ENCODE measurements around the gene MYEOV. TPM values are rescaled to one million over a fixed set of nuclear protein-coding genes. Genes with fewer than 3 reads are reported as not detected.

Gene MYEOV
- total RNA-seq, 1 donor from 2014 or later: 1.2 TPM

DNA sequence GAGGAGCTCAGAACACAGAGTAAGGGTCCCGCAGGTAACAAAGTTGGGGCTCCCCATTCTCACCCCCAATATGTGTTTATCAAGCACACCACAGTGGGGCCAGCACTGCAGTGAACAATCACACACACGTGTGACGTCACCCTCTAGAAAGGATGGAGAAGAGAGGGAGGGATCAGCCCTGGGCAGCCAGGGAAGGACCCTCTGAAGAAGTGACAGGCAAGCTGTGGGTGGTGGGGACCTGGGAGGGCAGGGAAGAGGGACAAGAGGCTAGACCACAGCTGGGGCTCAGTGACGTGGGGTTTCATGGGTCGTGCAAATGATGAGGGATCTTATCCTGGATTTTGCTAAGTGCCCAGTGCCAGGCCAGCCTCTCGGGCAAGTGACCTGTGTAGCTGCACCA is 28.7 kb upstream of the MYEOV start:
- DNase-seq (ENCODE audit: extremely low read depth, low read depth, low spot score): no peak

DNA sequence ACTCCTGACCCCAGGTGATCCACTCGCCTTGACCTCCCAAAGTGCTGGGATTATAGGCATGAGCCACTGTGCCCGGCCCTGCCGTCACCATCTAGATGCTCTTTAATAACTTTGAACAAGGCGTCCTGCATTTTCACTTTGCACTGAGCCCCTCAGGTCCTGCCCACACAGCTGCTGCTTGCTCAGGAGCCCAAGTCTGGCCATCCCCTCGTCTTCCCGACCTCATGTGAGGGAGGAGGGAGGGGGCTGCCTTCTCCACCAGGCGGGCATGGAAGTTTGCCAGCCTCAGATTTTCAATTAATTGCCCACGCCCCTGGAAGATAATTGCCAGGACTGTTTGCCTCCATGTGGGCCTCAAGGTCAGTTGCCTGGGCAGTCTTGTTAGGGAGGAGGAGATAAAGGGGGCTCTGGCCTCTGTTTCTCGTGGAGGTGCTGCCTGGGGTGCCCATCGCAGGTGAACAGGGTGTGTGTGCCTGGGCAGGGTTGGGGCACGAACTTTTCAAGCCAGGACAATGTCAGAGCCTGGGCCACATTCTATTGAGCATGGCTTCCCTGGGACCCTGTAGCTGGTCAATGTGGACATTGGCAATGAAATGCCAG is 27.9 kb upstream of the MYEOV start:
- DNase-seq (ENCODE audit: extremely low read depth, low read depth, low spot score): no peak

DNA sequence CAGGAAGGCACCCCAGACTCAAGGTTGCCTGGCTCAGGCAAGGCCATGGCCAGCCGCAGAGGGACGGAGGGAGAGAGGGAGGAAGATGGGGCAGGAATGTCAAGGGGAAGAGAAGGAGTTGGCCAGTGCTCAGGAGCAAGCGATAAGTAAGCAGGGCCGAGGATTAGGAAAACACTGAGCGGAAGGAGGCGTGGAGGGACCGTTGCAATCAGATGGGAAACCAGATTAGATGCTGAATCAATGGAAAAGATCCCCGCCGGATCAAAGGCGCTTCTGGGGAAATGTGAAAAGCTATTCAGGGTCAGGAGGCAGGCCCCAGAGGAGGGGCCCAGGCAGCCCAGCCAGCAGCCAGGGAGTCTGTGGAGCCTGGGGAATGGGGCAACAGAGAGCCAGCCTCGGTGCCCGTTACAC is 26.6 kb upstream of the MYEOV start:
- DNase-seq (ENCODE audit: extremely low read depth, low read depth, low spot score): no peak

DNA sequence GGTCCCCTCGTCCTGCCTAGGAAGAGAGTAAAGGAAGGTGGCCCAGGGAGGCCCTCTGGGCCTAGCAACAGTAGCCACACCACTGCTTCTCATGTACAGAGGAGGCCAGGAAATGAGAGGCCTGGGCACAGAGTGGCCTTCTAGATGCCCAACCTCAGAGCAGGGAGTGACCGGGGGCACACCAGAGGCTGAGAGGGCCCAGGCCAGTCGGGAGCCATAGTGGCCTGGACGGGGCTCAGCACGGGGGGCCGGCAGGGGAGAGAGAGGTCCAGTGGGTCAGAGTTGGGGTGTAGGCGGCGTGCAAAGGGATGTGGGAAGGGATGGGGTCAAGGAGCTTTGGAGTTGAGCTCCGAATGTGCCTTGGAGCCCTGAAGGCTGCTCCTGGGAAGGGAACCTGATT is 25.0 kb upstream of the MYEOV start:
- no peak for DNase-seq (ENCODE audit: extremely low read depth, low read depth, low spot score)

DNA sequence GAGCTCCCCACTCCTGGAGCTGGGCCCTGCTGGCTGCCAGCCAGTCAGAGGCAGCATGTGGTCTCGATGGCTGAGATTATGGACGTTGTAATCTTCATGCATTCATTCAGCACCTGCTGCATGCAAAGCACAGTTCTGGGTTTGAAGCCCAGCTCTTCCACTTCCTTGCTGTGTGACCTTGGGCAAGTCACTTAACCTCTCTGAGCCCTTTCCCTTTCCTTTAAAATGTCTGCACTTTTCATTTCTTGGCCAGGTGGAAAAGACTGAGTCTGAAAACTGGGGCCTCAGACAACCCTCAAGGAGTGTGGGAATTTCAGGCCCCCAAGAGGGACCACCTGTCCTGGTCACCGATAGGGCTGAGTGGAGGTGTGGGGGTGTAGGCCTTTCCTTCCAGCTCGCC is 24.6 kb upstream of the MYEOV start:
- no peak for DNase-seq (ENCODE audit: extremely low read depth, low read depth, low spot score)

DNA sequence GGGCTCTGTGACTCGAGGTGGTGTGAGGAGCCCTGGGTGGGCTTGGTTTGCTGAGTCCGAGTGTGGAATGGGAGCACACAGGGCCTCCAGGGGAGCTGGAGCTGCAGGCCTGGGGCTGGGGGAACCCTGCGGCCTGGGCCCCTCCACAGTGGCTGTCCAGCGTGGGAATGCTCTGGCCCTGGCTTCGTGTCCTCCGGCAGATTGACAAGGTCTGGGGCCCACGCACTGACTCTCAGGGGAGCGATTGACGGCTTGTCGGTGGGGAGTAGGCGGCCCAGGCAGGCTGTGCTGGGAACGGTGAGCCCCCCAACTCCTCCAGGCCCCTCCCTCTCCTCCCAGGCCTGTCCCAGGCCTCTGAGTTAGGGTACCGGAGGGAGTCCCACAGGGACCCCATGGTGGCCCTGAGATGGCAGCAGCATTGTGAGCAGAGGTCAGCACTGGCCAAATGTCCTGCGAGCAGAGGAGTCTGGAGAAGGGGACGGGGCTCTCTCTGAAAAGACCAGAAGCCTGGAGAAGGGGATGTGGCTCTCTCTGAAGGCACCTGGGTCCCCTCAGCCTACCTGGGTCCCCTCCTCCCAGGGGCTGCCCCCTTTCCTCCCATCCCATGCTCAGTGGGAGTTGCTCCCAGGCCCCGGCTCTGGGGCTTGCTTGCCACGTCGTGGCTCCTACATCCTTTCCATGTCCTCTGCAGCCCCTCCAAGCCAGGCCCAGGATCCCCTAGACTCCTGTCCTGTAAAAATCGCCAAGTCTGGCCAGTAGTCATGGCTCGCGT is 23.8 kb upstream of the MYEOV start:
- DNase-seq (ENCODE audit: extremely low read depth, low read depth, low spot score): no peak

DNA sequence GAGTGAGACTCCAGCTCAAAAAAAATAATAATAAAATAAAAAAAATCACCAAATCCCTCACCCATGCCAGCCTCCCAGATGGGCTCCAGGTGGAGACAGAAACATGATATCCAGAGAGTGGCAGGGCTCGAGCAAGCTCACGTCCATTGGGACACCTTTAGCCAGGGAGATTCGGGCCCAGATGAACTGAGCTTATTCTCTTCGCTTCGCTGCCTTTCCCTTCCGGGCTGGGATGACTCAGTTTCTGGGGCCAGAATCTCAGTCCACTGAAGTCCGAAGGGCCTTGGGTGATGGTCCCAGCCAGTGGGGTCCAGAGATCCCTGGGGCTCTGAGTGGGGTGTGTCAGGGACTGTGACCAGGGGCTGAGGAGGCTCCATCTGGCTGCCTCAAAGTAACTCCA is 23.0 kb upstream of the MYEOV start:
- DNase-seq (ENCODE audit: extremely low read depth, low read depth, low spot score): no peak

DNA sequence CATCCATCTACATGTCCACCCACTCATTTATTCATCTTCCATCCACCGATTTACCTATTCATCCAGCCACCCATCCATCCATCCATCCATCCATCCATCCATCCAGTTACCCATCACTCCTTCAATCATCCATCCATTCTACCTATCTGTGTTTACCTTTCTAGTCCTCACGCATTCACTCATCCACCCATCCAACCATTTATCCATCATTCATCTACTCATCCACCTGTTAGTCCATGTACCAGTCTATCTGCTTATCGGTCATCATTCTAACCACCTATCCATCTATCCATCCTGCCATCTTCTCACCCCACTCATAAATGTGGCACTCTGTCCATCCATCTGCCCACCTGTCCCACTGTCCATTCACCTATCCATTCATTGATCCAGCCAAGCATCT is 21.9 kb upstream of the MYEOV start:
- no peak for DNase-seq (ENCODE audit: extremely low read depth, low read depth, low spot score)

DNA sequence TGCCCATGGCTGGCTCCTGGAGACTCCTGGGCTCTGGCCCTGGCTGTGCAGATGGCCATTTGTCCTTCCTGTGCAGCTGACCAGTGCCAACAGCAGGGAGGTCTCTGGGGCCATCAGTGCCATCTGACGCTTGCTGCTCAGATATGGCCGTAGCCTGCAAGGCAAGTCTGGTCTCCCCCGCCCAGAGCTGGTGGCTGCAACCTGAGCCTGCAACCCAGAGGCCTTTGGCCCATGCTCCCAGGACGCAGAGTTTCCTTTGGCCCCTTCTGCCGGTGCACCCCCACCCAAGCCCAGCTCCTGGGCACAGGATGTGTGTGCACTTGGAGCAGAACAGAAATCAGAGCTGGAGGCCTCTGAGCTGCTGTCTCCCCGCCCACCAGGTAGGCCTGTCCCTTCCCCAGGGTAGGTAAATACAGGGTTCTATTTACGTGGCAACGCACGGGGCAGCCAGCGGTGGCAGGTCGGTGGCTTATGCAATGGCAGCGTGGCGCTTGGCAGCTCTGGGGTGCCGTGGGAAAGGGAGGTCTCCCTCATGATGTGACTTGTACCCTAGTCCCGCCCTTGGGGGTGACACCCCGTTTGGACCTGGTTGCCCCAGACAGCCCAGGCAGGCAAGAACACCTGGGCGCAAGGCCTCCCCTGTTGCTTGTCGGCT is 21.0 kb upstream of the MYEOV start:
- DNase-seq (ENCODE audit: extremely low read depth, low read depth, low spot score): no peak

DNA sequence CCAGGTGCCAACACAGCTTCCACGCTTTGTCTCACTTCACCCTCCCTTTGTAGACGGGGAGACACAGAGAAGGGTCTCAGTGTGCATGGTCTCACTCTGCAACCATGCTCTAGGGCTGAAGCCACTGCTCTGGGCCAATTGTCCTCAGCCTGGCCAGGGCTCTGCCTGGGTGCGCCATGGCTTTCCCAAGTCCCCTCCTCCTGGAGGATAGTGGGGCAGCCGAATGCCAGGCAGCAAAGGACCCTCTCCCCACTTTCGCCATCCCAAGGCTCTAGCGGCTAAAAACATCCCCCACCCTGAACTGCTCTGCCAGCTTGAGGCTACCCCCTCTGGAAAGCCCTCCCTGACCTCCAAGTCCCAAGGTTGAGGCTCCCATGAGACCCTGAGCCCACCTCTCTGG is 20.4 kb upstream of the MYEOV start:
- DNase-seq (ENCODE audit: extremely low read depth, low read depth, low spot score): no peak

DNA sequence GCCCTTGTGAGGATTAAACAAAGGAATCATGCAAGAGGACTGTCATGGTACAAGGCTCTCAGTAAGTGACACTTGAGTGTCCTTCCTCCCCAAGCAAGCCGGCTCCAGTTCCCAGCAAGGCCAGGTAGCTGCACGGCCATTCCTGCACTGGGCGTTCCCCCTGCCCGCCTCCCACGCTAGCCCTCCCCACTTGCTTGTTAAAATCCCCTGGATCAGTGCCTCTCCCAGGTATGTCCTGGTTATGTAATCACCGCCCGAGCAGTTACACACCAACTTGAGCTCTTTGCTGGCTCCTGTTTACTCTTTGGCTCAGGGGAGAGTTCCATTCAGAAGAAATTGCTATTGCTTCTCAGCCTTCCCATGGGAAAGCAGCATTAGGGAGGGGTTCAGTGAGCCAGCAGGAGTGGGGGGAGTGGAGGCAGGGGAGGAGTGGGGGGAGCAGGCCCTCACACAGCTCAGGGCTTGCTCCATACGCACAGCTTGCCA is 19.4 kb upstream of the MYEOV start:
- DNase-seq (ENCODE audit: extremely low read depth, low read depth, low spot score): no peak

DNA sequence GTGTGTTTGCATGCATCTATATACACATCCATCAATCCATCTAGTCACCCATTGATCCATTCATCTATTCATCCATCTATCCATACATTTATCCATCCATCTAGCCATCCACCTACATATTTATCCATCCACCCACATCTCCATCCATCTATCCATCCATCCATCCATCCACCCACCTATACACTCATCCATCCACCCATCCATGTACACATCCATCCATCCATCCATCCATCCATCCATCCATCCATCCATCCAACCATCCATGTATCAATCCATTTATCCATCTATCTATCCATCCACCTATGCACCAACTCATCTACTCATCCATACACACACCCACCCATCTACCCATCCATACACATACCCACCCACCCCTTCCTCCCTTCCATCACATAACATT is 18.8 kb upstream of the MYEOV start:
- no peak for DNase-seq (ENCODE audit: extremely low read depth, low read depth, low spot score)

DNA sequence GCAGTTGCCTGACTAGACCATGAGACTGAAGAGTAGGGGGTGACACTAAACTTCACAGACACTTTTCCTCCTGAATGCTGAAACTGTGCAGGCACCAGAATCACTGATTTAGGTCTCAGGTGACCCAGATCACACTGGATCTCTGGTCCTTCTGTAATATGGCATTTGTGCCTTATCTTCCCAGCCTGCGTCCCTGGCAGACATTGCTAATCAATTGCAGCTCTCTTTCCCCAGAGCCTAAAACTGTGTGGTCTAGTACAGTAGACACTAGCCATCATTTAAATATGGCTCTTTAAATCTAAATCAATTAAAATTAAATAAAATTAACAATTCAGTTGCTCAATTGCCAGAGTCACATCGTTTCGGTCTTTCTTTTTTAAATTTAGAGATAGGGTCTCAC is 17.8 kb upstream of the MYEOV start:
- DNase-seq (ENCODE audit: extremely low read depth, low read depth, low spot score): no peak

DNA sequence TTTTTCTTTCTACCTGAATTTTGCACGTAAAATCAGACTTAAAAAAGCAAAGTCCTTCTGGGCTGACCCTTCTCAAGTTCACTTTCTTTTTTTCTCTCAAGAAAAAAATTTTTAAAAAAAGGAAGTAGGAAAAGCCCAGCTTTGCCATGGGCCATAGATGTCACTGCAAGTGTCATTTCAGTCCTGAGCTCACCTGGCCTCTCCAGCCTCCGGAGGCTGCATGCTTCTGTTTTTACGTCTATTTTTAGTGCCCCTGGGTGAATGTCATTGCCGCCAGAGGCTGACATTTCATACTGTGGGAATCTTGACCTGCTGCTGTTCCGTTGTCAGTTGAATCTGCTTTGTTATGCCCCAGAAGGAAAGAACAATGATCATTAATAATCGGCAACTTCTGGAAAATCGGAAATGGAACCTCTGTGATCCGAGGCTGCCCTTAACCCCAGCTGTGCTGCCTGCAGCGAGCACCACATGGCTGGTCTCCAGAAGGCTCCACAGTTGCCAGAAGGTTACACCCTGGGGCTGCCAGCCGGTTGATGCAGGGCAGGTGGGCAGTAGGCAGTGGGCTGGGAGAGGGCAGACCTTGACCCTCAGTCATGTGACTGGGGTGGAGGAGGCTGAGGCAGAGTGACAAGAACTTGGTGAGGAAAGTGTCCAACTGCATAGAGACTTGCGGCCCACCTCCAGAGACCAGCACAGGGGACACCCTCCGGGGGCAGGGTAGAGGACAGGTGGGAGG is 16.7 kb upstream of the MYEOV start:
- no peak for DNase-seq (ENCODE audit: extremely low read depth, low read depth, low spot score)

DNA sequence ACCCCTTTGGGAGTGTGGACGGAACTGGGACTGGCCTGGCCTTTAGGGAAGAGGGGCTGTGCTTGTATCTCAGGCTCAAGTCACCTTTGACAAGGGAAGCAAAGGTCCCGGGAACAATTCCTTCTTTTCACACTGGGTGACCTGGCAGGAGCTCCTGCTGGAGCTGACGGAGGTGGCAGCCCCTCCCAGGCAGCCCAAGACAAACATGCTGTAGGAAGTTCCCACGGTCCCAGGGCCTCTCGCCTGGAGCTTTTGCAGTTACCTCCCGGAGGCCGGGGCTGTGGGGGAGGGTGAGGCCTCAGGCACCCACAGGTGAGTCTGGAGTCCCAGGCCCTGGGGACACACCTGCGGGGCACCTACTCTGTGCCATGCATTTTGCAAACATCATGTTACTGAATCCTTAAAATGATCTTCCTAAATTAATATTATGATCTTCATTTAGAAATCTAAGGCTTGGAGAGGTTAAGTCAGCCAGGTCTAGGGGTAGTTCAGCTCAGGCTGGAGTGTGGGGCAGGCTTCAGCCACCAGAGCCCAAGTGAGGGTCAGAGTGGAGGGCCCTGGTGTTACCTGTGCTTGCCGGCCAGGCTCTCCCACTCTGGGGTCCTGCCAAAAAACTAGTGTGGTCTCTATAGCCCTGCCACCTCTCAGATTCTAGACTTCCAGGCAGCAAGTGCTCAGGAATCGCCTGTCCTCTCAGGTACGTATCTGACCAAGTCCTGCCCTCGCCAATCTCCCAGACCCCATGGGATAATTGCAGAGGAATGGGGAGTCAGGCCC is 15.7 kb upstream of the MYEOV start:
- DNase-seq (ENCODE audit: extremely low read depth, low read depth, low spot score): no peak

DNA sequence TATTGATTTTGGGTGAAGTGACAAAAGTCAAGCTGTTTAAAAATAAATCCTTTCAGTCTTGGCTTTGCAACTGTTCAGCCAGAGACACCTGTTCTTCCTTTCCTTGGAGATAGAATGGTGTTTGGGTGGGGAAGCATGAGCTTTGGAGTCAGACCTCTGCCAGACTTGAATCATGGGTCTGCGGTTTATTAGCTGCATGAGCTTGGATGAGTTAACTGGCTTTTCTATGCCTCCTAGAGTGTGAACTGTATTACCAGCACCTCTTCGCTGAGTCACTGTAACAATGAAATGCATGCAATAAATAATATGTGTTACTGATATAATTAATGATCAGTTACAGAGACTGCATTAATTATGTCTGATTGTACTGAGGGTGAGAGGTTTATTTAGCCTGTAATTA is 13.5 kb upstream of the MYEOV start:
- DNase-seq (ENCODE audit: extremely low read depth, low read depth, low spot score): no peak

DNA sequence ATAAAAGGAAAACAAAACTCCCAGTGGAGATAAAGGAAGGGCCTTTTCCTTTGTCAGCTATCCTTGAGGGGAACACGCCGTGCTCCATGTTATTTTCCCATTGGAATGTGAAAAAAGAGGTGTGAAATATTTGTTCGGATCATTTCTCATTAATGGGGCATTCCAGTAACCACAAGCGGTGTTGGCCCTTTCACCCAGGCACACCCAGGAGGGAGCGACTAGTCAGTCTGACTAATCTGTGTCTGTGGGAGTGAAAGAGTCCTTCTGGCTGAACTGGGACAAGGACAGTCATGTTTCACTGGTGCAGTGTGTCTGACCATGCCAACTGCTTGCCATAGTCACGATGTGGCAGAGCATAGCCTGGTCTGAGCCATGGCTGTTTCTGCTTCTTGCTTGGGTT is 13.0 kb upstream of the MYEOV start:
- no peak for DNase-seq (ENCODE audit: extremely low read depth, low read depth, low spot score)

DNA sequence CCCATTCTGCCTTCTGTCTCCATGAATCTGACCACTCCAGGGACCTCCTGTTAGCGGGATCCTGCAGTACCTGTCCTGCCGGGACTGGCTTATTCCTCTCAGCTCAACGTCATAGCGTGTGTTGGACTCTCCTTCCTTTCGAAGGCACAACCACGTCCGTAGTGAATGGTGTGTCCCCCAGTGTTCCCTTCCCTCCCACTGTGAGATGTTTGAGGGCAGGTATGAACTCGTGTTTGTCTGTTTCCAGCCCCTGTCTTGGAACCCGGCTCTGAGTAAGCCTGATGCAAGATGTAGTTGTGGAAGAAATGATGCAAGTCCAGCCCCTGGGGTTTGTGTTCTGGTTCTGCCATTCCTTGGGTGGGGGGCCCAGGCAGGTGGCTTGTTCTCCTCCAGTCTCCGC is 10.5 kb upstream of the MYEOV start:
- no peak for DNase-seq (ENCODE audit: extremely low read depth, low read depth, low spot score)

DNA sequence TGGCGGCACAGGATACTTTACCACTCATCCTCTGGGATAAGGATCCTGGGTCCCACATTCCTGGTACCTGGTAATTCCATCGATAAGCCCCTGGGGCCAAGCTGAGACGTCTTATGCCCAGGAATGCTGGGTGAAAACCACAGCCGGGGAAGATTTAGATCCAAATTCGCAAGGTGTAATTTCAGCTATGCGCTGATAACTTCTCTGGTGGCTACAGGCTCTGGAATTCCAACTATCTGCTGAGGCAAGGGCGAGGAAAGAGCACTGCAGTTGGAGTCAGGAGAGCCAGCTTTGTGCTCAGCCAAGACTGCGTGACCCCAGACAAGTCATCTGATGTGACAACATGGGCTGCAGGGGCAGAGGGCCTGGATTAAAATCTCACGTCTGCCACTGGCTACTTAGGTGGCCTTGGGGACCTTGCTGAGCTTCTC is 9.9 kb upstream of the MYEOV start:
- DNase-seq (ENCODE audit: extremely low read depth, low read depth, low spot score): no peak

DNA sequence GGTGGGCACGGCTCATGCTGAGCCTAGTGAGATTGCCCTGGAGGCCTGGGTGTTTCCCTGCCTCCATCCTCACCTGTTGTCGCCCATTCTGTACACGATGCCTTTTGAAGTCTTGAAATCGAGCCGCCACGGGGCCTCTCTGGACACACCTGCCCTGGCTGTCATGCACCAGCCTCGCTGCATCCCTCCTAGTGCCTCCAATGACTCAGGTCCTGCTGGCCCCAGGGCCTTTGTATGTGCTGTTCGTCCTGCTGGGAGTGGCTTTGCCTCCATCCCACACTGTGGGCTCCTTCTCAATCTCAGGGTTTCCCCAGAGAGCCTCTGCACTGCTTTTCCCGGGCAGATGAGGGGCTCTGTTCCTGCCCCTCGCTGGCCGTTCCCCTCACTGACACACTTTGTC is 8.9 kb upstream of the MYEOV start:
- no peak for DNase-seq (ENCODE audit: extremely low read depth, low read depth, low spot score)

DNA sequence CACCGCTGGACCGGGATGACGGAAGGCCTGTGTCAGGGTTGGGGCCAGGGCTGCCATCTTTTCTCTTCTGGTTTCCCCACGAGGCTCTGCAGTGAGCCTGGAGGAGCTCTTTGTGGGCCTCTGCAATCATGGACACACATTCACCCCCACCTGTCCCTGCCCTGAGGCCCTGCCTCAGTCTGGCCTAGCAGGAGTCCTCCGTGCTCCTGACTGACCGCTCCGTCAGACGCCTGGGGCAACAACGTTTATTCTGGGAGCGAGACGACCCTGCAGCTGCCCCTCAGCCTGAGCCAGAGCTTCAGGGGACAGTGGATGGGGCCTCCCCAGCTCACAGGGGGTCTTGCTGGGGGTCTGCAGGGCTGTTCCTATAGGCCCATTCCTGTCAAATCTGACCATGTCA is 8.2 kb upstream of the MYEOV start:
- DNase-seq (ENCODE audit: extremely low read depth, low read depth, low spot score): no peak

All from glomerular endothelial cell (primary cell).